Activated CD8-positive, alpha-beta T cell treated with anti-CD3 and anti-CD28 coated beads for 36 hours (primary cell): ENCODE results near the gene ACSF3. TPM values are rescaled to one million over a fixed set of nuclear protein-coding genes. Genes with fewer than 3 reads are reported as not detected.

ENCODE experiments used
- ATAC-seq: fragments of 200-7000 bp; cut with Tn5 transposase; one replicate; pipeline ENCODE4 v1.10.0; 2021; ENCODE audit warnings: mild to moderate bottlenecking, moderate library complexity
- CTCF ChIA-PET: fragments of 350-600 bp; sonication (Branson Sonifier 250); formaldehyde crosslinking; loops from one replicate; lab custom pipeline; 2021; ENCODE audit warnings: antibody characterized with exemption; lab: Charles Lee
- POLR2A ChIA-PET: fragments of 350-600 bp; sonication (Branson Sonifier 250); formaldehyde crosslinking; loops from one replicate; lab custom pipeline; 2021; ENCODE audit warnings: antibody characterized with exemption; lab: Charles Lee
- DNase-seq: peaks from one replicate; pipeline ENCODE4 v3.0.0-alpha.2; 2020
- H3K27ac Mint-ChIP-seq: one replicate; pipeline ENCODE4 v1.8.0; 2021; ENCODE audit warnings: mild to moderate bottlenecking, mixed read lengths
- H3K27me3 Mint-ChIP-seq: one replicate; pipeline ENCODE4 v1.8.0; 2021; ENCODE audit warnings: mixed read lengths
- H3K36me3 Mint-ChIP-seq: one replicate; pipeline ENCODE4 v1.8.0; 2021; ENCODE audit warnings: low read depth, mixed read lengths
- H3K4me1 Mint-ChIP-seq: one replicate; pipeline ENCODE4 v1.8.0; 2021; ENCODE audit warnings: low read depth, mixed read lengths
- H3K4me3 Mint-ChIP-seq: one replicate; pipeline ENCODE4 v1.8.0; 2021; ENCODE audit warnings: mild to moderate bottlenecking, moderate library complexity, mixed read lengths
- H3K9me3 Mint-ChIP-seq: one replicate; pipeline ENCODE4 v1.8.0; 2021; ENCODE audit warnings: mixed read lengths
- CTCF ChIP-seq: fragments of 200-600 bp; IDR thresholded peaks from one replicate; pipeline ENCODE4 v1.8.0; 2022; ENCODE audit warnings: antibody characterized with exemption, mild to moderate bottlenecking
- intact Hi-C: fragments of 100-400 bp; cut with micrococcal nuclease; formaldehyde crosslinking; loops from one replicate; pipeline ENCODE4 v1.10.0; 2022
- total RNA-seq, 2 experiments: library from RNA; stranded (reverse); gene quantifications; one replicate each; pipeline ENCODE4 v1.2.3, GENCODE V29; 2021

The ACSF3 gene
- total RNA-seq, 2 experiments from 2014 or later: 44.6 to 45.9 TPM

- DNase-seq (no peak), ATAC-seq (no peak)
- Mint-ChIP-seq H3K4me1 (no peaks in the 10 kb centered on the region), H3K27ac (no peak overlapping the region), H3K4me3 (no peak overlapping the region), H3K9me3 (no peaks in the 10 kb centered on the region), H3K36me3 (peaks cover 1% of the 10 kb centered on the region), H3K27me3 (no peaks in the 10 kb centered on the region)
- intact Hi-C loops: no loop called here
- CTCF ChIA-PET: interaction anchor here (1.4 kb wide), 1 partner anchor 10 kb away, joined by 3 read pairs; no protein-coding TSS in a partner anchor
- POLR2A ChIA-PET: no interaction called here
- no peak for TF ChIP-seq CTCF
Measured at GRCh38 chr16:89140401-89140800, 46.7 kb downstream of the ACSF3 start.

- ATAC-seq: no peak
Measured at GRCh38 chr16:89140981-89141883, 47.6 kb downstream of the ACSF3 start.

GRCh38 chr16:89141884-89142267 lies 48.2 kb downstream of the ACSF3 start:
- ChIA-PET CTCF (no interaction called here), POLR2A (no interaction called here)
- no peak for DNase-seq
- no peak for ATAC-seq
- intact Hi-C loops: no loop called here
- no peak for TF ChIP-seq CTCF
- H3K36me3 Mint-ChIP-seq: peaks cover 8% of the 10 kb centered on the region
- no peak overlapping the region for H3K4me3 Mint-ChIP-seq
- H3K4me1 Mint-ChIP-seq: peaks cover 4% of the 10 kb centered on the region
- H3K27me3 Mint-ChIP-seq: no peaks in the 10 kb centered on the region
- H3K27ac Mint-ChIP-seq: no peak overlapping the region
- no peaks in the 10 kb centered on the region for H3K9me3 Mint-ChIP-seq

More at GRCh38 chr16:89140981-89141883, 47.6 kb downstream of the ACSF3 start:
- Mint-ChIP-seq H3K4me1 (no peaks in the 10 kb centered on the region), H3K27ac (no peak overlapping the region), H3K9me3 (no peaks in the 10 kb centered on the region), H3K4me3 (no peak overlapping the region), H3K36me3 (peaks cover 2% of the 10 kb centered on the region), H3K27me3 (no peaks in the 10 kb centered on the region)
- intact Hi-C loops: no loop called here
- CTCF ChIA-PET: no interaction called here
- no peak for DNase-seq
- TF ChIP-seq CTCF: no peak
- POLR2A ChIA-PET: no interaction called here

GRCh38 chr16:89142474-89143195 lies 49.0 kb downstream of the ACSF3 start:
- TF ChIP-seq CTCF: no peak
- Mint-ChIP-seq H3K36me3 (peaks cover 11% of the 10 kb centered on the region), H3K4me1 (peaks cover 5% of the 10 kb centered on the region), H3K27ac (no peak overlapping the region), H3K9me3 (no peaks in the 10 kb centered on the region), H3K27me3 (no peaks in the 10 kb centered on the region), H3K4me3 (no peak overlapping the region)
- ATAC-seq (no peak), DNase-seq (no peak)
- ChIA-PET POLR2A (no interaction called here), CTCF (no interaction called here)
- intact Hi-C loops: no loop called here

- Mint-ChIP-seq H3K27me3 (no peaks in the 10 kb centered on the region), H3K4me1 (peaks cover 7% of the 10 kb centered on the region), H3K36me3 (peaks cover 15% of the 10 kb centered on the region), H3K9me3 (no peaks in the 10 kb centered on the region), H3K27ac (no peak overlapping the region), H3K4me3 (no peak overlapping the region)
- TF ChIP-seq CTCF: no peak
- intact Hi-C loops: no loop called here
- CTCF ChIA-PET: no interaction called here
- DNase-seq (no peak), ATAC-seq (no peak)
- POLR2A ChIA-PET: no interaction called here
Measured at GRCh38 chr16:89143201-89143741, 49.6 kb downstream of the ACSF3 start.
